ENCODE data around the gene USHBP1. TPM values are rescaled to one million over a fixed set of nuclear protein-coding genes. Genes with fewer than 3 reads are reported as not detected.

USHBP1 gene
- total RNA-seq, 6 experiments from 2014 or later, result 0.81 to 3.6 (median 1.7) TPM

DNA sequence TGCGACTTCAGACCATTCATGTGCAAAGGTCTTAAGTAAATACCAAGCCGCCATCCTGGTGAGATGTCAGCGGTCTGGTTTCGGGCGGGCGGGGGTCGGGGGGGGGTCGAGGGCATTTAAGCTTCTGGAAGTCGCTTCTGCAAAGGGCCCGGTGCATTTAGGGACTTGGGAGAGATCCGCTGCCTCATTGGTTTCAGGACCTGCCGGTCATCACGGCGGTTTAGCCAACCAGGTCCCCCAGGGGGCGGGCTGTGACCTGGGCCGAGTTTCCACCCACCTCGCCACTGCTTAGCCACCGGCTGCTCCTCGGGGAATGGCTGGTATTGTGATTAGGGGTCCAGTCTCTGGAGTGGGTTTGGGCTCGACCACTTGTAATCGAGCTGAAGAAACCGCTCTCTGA is 24.9 kb upstream of the USHBP1 start:
- WGBS (ENCODE audit: insufficient coverage, low coverage, low lambda C conversion rate, missing lambda C conversion rate), result 12% methylated on average over 10 of the region's 22 CpGs

DNA sequence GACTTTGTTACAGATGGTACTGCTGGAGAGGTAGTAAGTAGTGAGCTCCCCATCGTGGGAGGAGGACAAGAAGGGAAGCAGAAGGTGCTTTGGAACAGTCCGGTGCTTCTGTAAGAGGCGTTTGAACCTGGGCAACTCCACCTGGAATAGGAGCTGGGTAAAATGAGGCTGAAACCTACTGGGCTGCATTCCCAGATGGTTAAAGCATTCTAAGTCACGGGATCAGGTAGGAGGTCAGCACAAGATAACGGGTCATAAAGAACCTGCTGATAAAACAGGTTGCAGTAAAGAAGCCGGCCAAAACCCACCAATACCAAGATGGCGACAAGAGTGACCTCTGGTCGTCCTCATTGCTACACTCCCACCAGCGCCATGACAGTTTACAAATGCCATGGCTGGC is 22.2 kb upstream of the USHBP1 start:
- TF ChIP-seq POLR2A (IDR thresholded peaks at IDR 0.05), result no peak
- TF ChIP-seq, protein P1, sequence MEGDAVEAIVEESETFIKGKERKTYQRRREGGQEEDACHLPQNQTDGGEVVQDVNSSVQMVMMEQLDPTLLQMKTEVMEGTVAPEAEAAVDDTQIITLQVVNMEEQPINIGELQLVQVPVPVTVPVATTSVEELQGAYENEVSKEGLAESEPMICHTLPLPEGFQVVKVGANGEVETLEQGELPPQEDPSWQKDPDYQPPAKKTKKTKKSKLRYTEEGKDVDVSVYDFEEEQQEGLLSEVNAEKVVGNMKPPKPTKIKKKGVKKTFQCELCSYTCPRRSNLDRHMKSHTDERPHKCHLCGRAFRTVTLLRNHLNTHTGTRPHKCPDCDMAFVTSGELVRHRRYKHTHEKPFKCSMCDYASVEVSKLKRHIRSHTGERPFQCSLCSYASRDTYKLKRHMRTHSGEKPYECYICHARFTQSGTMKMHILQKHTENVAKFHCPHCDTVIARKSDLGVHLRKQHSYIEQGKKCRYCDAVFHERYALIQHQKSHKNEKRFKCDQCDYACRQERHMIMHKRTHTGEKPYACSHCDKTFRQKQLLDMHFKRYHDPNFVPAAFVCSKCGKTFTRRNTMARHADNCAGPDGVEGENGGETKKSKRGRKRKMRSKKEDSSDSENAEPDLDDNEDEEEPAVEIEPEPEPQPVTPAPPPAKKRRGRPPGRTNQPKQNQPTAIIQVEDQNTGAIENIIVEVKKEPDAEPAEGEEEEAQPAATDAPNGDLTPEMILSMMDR (IDR thresholded peaks at IDR 0.05), result no peak
- no peak overlapping the region for H3K27ac ChIP-seq
- H3K27me3 ChIP-seq, result no peaks in the 10 kb centered on the region
- 86% methylated on average over 5 of the region's 9 CpGs for WGBS (ENCODE audit: insufficient coverage, low coverage, low lambda C conversion rate, missing lambda C conversion rate)
- ATAC-seq, result no peak
- H3K36me3 ChIP-seq, result no peaks in the 10 kb centered on the region
- intact Hi-C loops (cut with DNase I), result loop anchor here in 1 of 2 donors (10.0 kb wide), 1 partner anchor 222 kb away; no protein-coding TSS in a partner anchor
- no peak overlapping the region for H3K4me3 ChIP-seq
- peaks cover 0 to 11% (median 4%) of the 10 kb centered on the region in 4 donors for H3K4me1 ChIP-seq
- DNase-seq, result no peak
- H3K9me3 ChIP-seq, result no peaks in the 10 kb centered on the region

More for the DNA sequence above, 24.9 kb upstream of the USHBP1 start:
- H3K4me1 ChIP-seq, result no peaks in the 10 kb centered on the region
- peak in 1 of 3 donors; percentile 65 for DNase-seq
- TF ChIP-seq, protein P1 (IDR thresholded peaks at IDR 0.05), result peak in 1 of 4 donors; percentile 16
- TF ChIP-seq POLR2A (IDR thresholded peaks at IDR 0.05), result no peak
- peak; percentile 39 to 60 (median 50) for ATAC-seq
- no peaks in the 10 kb centered on the region for H3K36me3 ChIP-seq
- no peak overlapping the region for H3K4me3 ChIP-seq
- intact Hi-C loops (cut with DNase I), result loop anchor here in 1 of 2 donors (10.0 kb wide), 1 partner anchor 225 kb away; no protein-coding TSS in a partner anchor
- H3K27ac ChIP-seq, result no peak overlapping the region
- H3K27me3 ChIP-seq, result no peaks in the 10 kb centered on the region
- no peaks in the 10 kb centered on the region for H3K9me3 ChIP-seq

DNA sequence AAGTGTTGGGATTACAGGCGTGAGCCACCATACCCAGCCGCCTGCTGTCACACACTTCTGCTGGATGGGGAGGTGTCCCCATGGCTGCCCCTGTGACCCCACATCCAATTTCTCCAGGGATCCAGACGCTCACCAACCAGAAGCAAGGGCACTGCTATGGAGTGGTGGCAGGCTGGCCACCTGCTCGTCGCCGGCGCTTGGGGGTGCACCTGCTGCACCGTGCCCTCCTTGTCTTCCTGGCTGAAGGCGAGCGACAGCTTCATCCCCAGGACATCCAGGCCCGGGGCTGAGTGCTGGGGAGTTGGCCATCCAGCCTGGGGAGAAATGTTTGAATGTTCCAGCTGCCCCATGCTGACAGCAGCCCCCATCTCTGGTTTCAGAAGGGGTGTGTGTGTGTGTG is 21.7 kb upstream of the USHBP1 start:
- no peaks in the 10 kb centered on the region for H3K36me3 ChIP-seq
- H3K9me3 ChIP-seq, result no peaks in the 10 kb centered on the region
- H3K4me1 ChIP-seq, result peaks cover 0 to 14% (median 6%) of the 10 kb centered on the region in 4 donors
- no peak overlapping the region for H3K4me3 ChIP-seq
- DNase-seq, result no peak
- no peaks in the 10 kb centered on the region for H3K27me3 ChIP-seq
- ATAC-seq, result no peak
- intact Hi-C loops (cut with DNase I), result loop anchor here in 1 of 2 donors (10.0 kb wide), 1 partner anchor 221 kb away; no protein-coding TSS in a partner anchor
- H3K27ac ChIP-seq, result no peak overlapping the region
- TF ChIP-seq, protein P1 (IDR thresholded peaks at IDR 0.05), result no peak
- TF ChIP-seq POLR2A (IDR thresholded peaks at IDR 0.05), result no peak
- no CpG with 5 or more reads among the region's 11 CpGs for WGBS (ENCODE audit: insufficient coverage, low coverage, low lambda C conversion rate, missing lambda C conversion rate)

DNA sequence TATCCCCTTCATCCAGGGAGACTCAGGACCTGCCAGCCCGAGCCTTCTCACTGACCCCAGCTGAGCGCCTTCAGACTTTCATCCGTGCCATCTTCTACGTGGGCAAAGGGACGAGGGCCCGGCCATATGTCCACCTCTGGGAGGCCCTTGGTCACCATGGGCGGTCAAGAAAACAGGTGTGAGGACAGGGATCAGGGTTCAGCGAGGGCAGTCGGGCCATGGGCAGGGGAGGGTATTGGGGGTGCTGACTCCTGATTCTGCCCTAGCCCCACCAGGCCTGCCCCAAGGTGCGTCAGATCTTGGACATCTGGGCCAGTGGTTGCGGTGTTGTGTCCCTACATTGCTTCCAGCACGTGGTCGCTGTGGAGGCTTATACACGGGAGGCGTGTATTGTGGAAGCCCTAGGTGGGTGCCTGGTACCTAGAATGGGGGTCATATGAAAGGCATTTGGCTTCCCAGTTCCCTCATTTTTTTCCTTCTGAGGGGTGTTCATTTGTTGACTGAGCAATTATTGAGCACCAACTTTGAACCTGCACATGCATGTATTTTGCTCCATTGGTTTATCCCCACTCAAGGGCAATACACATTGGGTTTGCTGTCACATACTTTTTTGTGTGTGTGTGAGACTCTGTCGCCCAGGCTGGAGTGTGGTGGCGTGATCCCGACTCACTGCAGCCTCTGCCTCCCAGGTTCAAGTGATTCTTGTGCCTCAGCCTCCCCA is 21.0 kb upstream of the USHBP1 start:
- Histone ChIP-seq H3K27me3 (no peaks in the 10 kb centered on the region), H3K27ac (no peak overlapping the region), H3K4me1 (peaks cover 0 to 14% (median 6%) of the 10 kb centered on the region in 4 donors), H3K9me3 (no peaks in the 10 kb centered on the region), H3K36me3 (no peaks in the 10 kb centered on the region), H3K4me3 (no peak overlapping the region)
- intact Hi-C loops (cut with DNase I), result loop anchor here in 1 of 2 donors (10.0 kb wide), 1 partner anchor 221 kb away; no protein-coding TSS in a partner anchor
- DNase-seq, result no peak
- no peak for TF ChIP-seq POLR2A (IDR thresholded peaks at IDR 0.05)
- TF ChIP-seq, protein P1 (IDR thresholded peaks at IDR 0.05), result no peak
- ATAC-seq, result no peak
- WGBS (ENCODE audit: insufficient coverage, low coverage, low lambda C conversion rate, missing lambda C conversion rate), result 70% methylated on average over 4 of the region's 18 CpGs

Measured in right lobe of liver (tissue), 6 donors.